SK-N-SH treated with all-trans-retinoic acid at 6 μM for 48 hours (cell line): ENCODE data around the gene ASTN2.

ENCODE experiments used
- ATAC-seq: fragments of 200-7000 bp; cut with Tn5 transposase; 3 replicates; pipeline ENCODE4 v1.9.1; 2020; ENCODE audit warnings: mild to moderate bottlenecking, moderate library complexity
- ARNTL ChIP-seq: fragments of 450-650 bp; formaldehyde crosslinking; IDR thresholded peaks from 2 replicates; pipeline ENCODE4 v1.5.0; 2020; ENCODE audit warnings: low read depth, mild to moderate bottlenecking, moderate library complexity, borderline replicate concordance
- BACH2 ChIP-seq: fragments of 250-450 bp; sonication (Bioruptor Pico); IDR thresholded peaks from 2 replicates; pipeline ENCODE4 v1.9.0; 2021; ENCODE audit warnings: mild to moderate bottlenecking, borderline replicate concordance
- CREB5 ChIP-seq: fragments of 250-450 bp; sonication (Bioruptor Pico); IDR thresholded peaks from 2 replicates; pipeline ENCODE4 v1.5.1; 2020; ENCODE audit warnings: low read depth, mild to moderate bottlenecking, moderate library complexity
- CSDC2 ChIP-seq: fragments of 250-450 bp; sonication (Bioruptor Pico); IDR thresholded peaks from 2 replicates; pipeline ENCODE4 v1.5.0; 2020; ENCODE audit warnings: mild to moderate bottlenecking, moderate library complexity
- CSRNP3 ChIP-seq: fragments of 250-450 bp; sonication (Bioruptor Pico); IDR thresholded peaks from 2 replicates; pipeline ENCODE4 v1.5.1; 2021; ENCODE audit warnings: mild to moderate bottlenecking, moderate library complexity
- ESRRG ChIP-seq: fragments of 250-450 bp; sonication (Bioruptor Pico); IDR thresholded peaks from 2 replicates; pipeline ENCODE4 v1.6.1; 2021; ENCODE audit warnings: mild to moderate bottlenecking
- GLIS3 ChIP-seq: fragments of 250-450 bp; sonication (Bioruptor Pico); IDR thresholded peaks from 2 replicates; pipeline ENCODE4 v1.5.0; 2020; ENCODE audit warnings: mild to moderate bottlenecking, moderate library complexity
- ISL1 ChIP-seq: fragments of 250-450 bp; sonication (Bioruptor Pico); IDR thresholded peaks from 2 replicates; pipeline ENCODE4 v2.1.2; 2022; ENCODE audit warnings: mild to moderate bottlenecking, moderate library complexity
- OSR1 ChIP-seq: fragments of 250-450 bp; sonication (Bioruptor Pico); IDR thresholded peaks from 2 replicates; pipeline ENCODE4 v1.8.0; 2022; ENCODE audit warnings: moderate library complexity, mild to moderate bottlenecking, inconsistent platforms
- PPARA ChIP-seq: fragments of 250-450 bp; sonication (Bioruptor Pico); IDR thresholded peaks from 2 replicates; pipeline ENCODE4 v1.5.0; 2020; ENCODE audit warnings: mild to moderate bottlenecking, borderline replicate concordance
- RARB ChIP-seq: fragments of 250-450 bp; sonication (Bioruptor Pico); IDR thresholded peaks from 2 replicates; pipeline ENCODE4 v1.8.0; 2021; ENCODE audit warnings: mild to moderate bottlenecking, moderate library complexity
- SNAI2 ChIP-seq: fragments of 250-450 bp; sonication (Bioruptor Pico); IDR thresholded peaks from 2 replicates; pipeline ENCODE4 v1.5.0; 2020; ENCODE audit warnings: mild to moderate bottlenecking, moderate library complexity
- TCF4 ChIP-seq: fragments of 250-450 bp; sonication (Bioruptor Pico); IDR thresholded peaks from 2 replicates; pipeline ENCODE4 v1.8.0; 2021; ENCODE audit warnings: mild to moderate bottlenecking, moderate library complexity, borderline replicate concordance
- TOX ChIP-seq: fragments of 250-450 bp; sonication (Bioruptor Pico); IDR thresholded peaks from 2 replicates; pipeline ENCODE4 v1.8.0; 2021; ENCODE audit warnings: mild to moderate bottlenecking, moderate library complexity, borderline replicate concordance
- TSHZ2 ChIP-seq: fragments of 250-450 bp; sonication (Bioruptor Pico); IDR thresholded peaks from 2 replicates; pipeline ENCODE4 v1.5.0; 2020; ENCODE audit warnings: mild to moderate bottlenecking, moderate library complexity
- ZC3H10 ChIP-seq: fragments of 250-450 bp; sonication (Bioruptor Pico); IDR thresholded peaks from 2 replicates; pipeline ENCODE4 v1.5.1; 2021; ENCODE audit warnings: mild to moderate bottlenecking, moderate library complexity
- ZNF565 ChIP-seq: fragments of 450-650 bp; formaldehyde crosslinking; conservative IDR thresholded peaks from 2 replicates; pipeline ENCODE4 v1.5.0; 2020; ENCODE audit warnings: low read depth, mild to moderate bottlenecking, moderate library complexity
- ZNF70 ChIP-seq: fragments of 450-650 bp; formaldehyde crosslinking; IDR thresholded peaks from 2 replicates; pipeline ENCODE4 v1.5.0; 2020; ENCODE audit warnings: mild to moderate bottlenecking, moderate library complexity
- ZNF8 ChIP-seq: fragments of 450-650 bp; formaldehyde crosslinking; IDR thresholded peaks from 2 replicates; pipeline ENCODE4 v1.5.0; 2020; ENCODE audit warnings: mild to moderate bottlenecking, moderate library complexity

Gene ASTN2

GRCh38 chr9:117211280-117211679, 203.6 kb downstream of the ASTN2 start:
- TF ChIP-seq ZNF70 (CRISPR knock-in tag) = no peak
- TF ChIP-seq ARNTL (CRISPR knock-in tag) = no peak
- no peak for TF ChIP-seq TSHZ2 (CRISPR knock-in tag)
- no peak for TF ChIP-seq CSRNP3 (CRISPR knock-in tag)
- no peak for TF ChIP-seq CSDC2 (CRISPR knock-in tag)
- TF ChIP-seq CREB5 (CRISPR knock-in tag) = no peak
- TF ChIP-seq ZNF8 (CRISPR knock-in tag) = no peak

GRCh38 chr9:117205806-117206205, 209.1 kb downstream of the ASTN2 start:
- ATAC-seq = no peak
- TF ChIP-seq GLIS3 (CRISPR knock-in tag) = no peak
- TF ChIP-seq SNAI2 (CRISPR knock-in tag) = no peak
- no peak for TF ChIP-seq PPARA (CRISPR knock-in tag)

More at GRCh38 chr9:117211280-117211679, 203.6 kb downstream of the ASTN2 start:
- ATAC-seq = no peak

GRCh38 chr9:117204971-117205370, 209.9 kb downstream of the ASTN2 start:
- TF ChIP-seq ZNF8 (CRISPR knock-in tag) = no peak
- no peak for TF ChIP-seq CSDC2 (CRISPR knock-in tag)

GRCh38 chr9:117191504-117192261, 223.2 kb downstream of the ASTN2 start:
- TF ChIP-seq GLIS3 (CRISPR knock-in tag) (no peak), TCF4 (no peak), TOX (CRISPR knock-in tag) (no peak), ISL1 (CRISPR knock-in tag) (no peak), SNAI2 (CRISPR knock-in tag) (no peak), ZC3H10 (CRISPR knock-in tag) (no peak), BACH2 (no peak), PPARA (CRISPR knock-in tag) (no peak), ZNF565 (CRISPR knock-in tag) (no peak), CREB5 (CRISPR knock-in tag) (no peak), TSHZ2 (CRISPR knock-in tag) (no peak), CSDC2 (CRISPR knock-in tag) (no peak), ESRRG (CRISPR knock-in tag) (no peak), OSR1 (CRISPR knock-in tag) (no peak), RARB (CRISPR knock-in tag) (no peak)
- no peak for ATAC-seq

More at GRCh38 chr9:117204971-117205370, 209.9 kb downstream of the ASTN2 start:
- ATAC-seq = no peak
